GM18951 (cell line): ENCODE measurements around the gene FARP1.

Source experiments
- POLR2A ChIP-seq: IDR thresholded peaks from 4 replicates; pipeline ENCODE4 v1.6.1; 2011; ENCODE audit warnings: mild to moderate bottlenecking; ENCODE audit not compliant: insufficient read length, insufficient read depth; ENCODE audit errors: extremely low read depth
- in situ Hi-C: fragments of 300-500 bp; cut with MboI; formaldehyde crosslinking; loops from one replicate; pipeline ENCODE4 v1.12.0; 2022; ENCODE audit warnings: low sequenced_read_pairs, mixed read lengths, inconsistent platforms; ENCODE audit not compliant: unreplicated experiment

FARP1 gene

DNA sequence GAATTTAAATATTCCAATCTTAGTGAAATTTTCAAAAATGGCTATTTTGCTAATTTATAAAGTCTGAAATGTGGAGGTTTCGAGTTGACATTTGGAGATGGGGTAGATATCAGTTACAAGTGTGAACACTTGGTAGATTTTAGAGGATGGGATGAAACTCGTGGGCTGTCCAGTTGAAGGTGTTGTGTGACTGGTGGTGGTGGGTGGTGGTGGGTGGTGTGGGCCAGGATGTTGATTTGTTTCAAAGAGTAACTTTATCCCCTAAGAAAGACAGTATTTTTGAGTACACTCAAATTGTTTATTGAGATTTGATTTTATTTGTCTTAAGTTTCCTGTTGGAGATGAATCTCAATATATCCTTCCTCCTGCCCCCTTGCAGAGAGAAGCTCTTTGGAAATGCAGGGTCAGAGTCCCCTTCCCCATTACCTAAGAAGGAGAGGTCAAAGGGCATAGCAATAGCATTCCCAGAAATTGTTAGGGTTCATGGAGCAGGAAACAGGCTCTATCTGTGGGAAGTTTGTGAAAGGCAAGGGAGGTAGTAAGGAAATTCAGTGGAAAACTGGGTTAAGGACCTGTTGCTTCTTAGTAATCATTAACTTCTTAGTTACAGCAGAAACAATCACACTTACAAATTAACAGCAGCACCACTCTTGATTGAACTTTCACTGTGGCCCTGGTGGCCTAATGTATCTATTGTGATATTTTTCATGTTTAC lies 167.7 kb downstream of the FARP1 start:
- in situ Hi-C loops = no loop called here
- TF ChIP-seq POLR2A = no peak

DNA sequence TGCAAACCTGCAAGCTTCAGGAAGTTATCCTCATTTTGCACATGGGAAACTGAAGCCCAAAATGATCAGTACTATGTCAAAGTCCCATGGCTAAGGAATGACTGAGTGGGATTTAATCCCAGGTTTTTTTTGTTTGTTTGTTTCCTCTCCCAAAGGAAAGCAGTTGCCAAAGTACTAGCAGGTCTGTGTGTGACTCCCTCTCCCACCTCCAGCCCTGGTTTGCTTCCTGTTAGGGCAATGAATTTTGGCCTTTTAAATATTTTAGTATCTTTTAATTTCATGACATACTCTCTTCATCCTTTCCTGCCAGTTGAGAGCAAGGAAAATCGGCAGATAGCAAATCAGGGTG lies 168.3 kb downstream of the FARP1 start:
- in situ Hi-C loops = no loop called here
- TF ChIP-seq POLR2A = no peak

DNA sequence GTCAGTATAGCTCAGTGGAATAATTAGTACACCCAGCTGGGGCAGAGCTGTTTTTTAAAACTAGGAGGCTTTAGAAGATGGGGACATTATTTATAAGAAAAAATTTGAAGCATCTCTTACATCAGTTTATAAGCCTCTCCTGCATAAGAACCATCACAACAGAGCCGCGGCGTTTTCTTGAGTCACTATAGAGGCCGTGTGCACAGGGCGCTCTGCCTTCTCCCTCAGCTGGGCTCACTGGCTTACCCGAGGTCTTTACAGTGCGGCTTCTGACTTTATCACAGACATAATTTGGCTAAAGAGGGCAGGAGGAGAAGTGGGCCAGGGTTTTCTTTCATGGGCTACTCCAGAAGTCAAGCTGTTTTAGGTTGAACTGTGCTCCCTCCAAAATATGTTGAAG lies 169.7 kb downstream of the FARP1 start:
- TF ChIP-seq POLR2A = no peak
- in situ Hi-C loops = no loop called here

DNA sequence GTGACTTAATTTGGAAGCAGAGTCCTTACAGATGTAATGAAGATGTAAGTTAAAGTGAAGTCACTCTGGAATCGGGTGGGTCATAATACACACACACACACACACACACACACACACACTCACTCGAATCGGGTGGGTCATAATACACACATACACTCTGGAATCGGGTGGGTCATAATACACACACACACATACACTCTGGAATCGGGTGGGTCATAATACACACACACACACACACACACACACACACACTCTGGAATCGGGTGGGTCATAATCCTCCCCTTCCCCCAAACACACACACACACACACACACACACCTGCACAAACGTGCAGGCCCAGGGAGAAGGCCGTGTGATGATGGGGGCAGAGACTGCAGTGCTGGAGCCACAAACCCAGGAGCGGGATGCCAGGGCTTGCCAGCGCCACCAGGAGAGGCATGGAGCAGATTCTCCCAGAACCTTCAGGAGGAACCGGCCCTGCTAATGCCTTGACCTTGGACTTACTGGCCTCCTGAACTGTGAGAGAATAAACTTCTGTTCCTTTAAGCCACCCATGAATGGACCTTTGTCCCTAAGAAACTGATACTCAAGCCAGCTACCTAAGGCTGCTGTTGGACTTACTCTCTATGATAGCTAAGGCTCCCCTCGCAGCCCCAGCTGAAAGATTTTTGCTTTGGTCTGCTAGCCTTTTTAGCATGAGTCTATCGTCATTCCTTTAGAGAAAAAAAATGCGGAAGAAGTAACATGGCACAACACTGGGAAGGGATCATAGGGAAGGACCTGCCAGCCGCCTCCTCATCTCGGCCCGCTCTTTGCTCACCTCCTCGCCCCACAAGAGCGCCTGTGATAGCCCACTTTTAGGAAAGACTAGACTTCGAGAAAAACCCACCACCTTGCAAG lies 170.4 kb downstream of the FARP1 start:
- in situ Hi-C loops = no loop called here
- TF ChIP-seq POLR2A = no peak

- TF ChIP-seq POLR2A = no peak
- in situ Hi-C loops = no loop called here
These were observed 171.0 kb downstream of the FARP1 start for GRCh38 chr13:98313922-98314292.

GRCh38 chr13:98315466-98315865 lies 172.6 kb downstream of the FARP1 start:
- in situ Hi-C loops = no loop called here
- TF ChIP-seq POLR2A = no peak

- TF ChIP-seq POLR2A = no peak
- in situ Hi-C loops = no loop called here
These were observed 173.0 kb downstream of the FARP1 start for GRCh38 chr13:98315902-98316301.

DNA sequence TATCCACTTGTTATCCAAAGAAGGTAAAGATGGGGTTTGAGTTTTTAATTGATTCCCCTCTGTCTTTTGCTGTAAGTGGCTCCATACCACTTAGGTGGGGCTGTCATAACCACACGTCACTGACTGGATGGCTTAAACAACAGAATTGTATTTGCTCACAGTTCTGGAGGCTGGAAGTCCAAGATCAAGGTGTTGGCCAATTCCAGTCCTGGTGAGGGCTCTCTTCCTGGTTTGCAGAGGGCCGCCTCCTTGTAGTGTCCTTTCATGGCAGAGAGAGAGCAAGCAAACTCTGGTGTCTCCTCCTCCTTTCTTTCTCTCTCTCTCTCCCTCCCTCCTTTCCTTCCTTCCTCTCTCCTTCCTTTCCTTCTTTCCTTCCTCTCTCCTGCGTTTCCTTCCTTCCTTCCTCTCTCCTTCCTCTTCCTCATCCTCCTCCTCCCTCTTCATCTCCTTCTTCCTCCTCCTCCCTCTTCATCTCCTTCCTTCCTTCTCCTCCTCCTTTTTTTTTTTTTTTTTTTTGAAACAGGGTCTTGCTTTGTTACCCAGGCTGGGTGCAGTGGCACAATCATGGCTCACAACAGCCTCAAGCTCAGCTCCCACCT lies 174.8 kb downstream of the FARP1 start:
- TF ChIP-seq POLR2A = no peak
- in situ Hi-C loops = no loop called here

GRCh38 chr13:98318263-98318878 lies 175.5 kb downstream of the FARP1 start:
- TF ChIP-seq POLR2A = no peak
- in situ Hi-C loops = no loop called here

DNA sequence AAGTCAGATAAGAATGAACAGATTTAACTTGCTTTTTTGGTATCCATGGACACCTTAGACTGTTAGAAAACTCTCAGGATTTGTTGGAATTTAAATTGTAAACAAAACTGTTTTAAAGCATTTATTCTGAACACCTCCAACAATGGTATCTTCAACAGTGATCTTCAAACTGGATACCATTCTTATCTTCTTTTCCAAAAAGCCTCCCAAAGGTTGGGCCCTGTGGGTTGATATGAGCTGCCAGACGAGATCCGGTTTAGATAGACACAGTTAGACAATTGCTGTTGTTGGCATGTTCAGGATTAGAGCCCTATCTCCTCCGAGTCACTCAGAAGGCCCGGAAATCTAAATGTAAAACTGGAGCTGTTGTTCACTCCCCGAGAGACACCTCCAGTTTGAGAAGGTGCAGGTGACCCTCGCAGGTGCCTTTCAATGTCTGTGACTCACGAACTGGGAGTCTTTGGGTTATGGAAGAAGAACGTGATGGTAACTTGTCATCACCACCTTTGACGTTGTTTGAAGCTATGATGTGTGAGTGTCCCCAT lies 177.7 kb downstream of the FARP1 start:
- TF ChIP-seq POLR2A = no peak
- in situ Hi-C loops = no loop called here

DNA sequence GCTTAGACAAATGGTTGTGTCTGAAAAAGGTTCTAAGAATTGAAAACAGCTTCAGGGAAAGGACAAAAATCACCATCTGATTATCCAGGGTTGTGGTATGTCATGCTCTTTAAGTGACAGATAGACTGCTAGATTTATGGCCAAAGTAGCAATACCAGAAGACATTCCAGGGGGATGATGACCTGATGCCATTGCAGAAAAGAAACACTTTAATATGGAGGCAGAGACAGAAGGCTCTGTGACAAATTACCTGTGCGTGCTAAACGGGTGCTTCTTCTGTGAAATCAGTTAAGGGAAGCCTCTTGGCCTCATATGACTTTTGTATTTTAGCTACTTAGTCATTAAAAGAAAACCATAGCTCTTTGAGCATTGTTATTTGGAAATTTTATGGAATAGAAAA lies 178.5 kb downstream of the FARP1 start:
- in situ Hi-C loops = no loop called here
- no peak for TF ChIP-seq POLR2A

DNA sequence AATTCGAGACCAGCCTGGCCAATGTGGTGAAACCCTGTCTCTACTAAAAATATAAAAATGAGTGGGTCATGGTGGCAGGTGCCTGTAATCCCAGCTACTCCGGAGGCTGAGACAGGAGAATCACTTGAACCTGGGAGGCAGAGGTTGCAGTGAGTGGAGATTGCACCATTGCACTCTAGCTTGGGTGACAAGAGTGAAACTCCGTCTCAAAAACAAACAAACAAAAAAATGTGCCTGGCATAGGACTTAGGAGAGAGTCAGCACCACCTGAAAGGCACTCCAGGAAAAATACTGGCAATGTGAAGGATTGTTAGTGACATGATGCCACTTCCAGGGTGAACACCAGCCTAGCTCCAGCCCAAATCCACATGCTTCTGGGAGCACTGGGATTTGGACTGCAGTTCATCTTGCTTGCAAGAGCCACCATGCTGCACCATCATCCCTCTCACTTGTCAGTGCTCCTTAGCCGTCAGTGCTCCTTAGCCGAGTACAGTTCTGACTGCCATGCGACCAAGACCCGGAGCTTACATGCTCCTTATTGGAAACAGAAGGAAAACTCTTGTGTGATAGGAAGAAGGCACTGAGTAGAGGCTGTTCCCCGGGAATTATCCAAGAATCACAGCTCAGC lies 179.3 kb downstream of the FARP1 start:
- TF ChIP-seq POLR2A = no peak
- in situ Hi-C loops = no loop called here

GRCh38 chr13:98324105-98324504 lies 181.2 kb downstream of the FARP1 start:
- no peak for TF ChIP-seq POLR2A
- in situ Hi-C loops = no loop called here
